OCI-LY7 (cell line): ENCODE results near the gene THAP6. TPM values are rescaled to one million over a fixed set of nuclear protein-coding genes. Genes with fewer than 3 reads are reported as not detected.

ENCODE experiments used
- BruUV-seq: library from RNA; stranded (reverse); fragments of 400-500 nt; replicated peaks from 2 replicates; lab custom pipeline; 2021; lab: Mats Ljungman, UMichigan
- CTCF ChIA-PET: fragments of 300-600 bp; sonication (Branson Sonifier 250); formaldehyde crosslinking; loops from one replicate; lab custom pipeline; 2022; ENCODE audit warnings: antibody characterized with exemption; ENCODE audit not compliant: unreplicated experiment; lab: Charles Lee
- POLR2A ChIA-PET: fragments of 300-600 bp; sonication (Branson Sonifier 250); formaldehyde crosslinking; loops from one replicate; lab custom pipeline; 2022; ENCODE audit warnings: antibody characterized with exemption; lab: Charles Lee
- DNase-seq: peaks from one replicate; pipeline ENCODE4 v3.0.0-alpha.2; 2015; ENCODE audit warnings: low spot score
- H2AFZ ChIP-seq: fragments of 200-600 bp; sonication (generic), shearing (Covaris generic); 2 replicates; pipeline ENCODE4 v1.6.1; 2014; ENCODE audit warnings: mild to moderate bottlenecking, antibody characterized with exemption, low read length, moderate library complexity
- H3K27ac ChIP-seq: fragments of 200-600 bp; sonication (generic); 2 replicates; pipeline ENCODE4 v1.5.1; 2014; ENCODE audit warnings: mixed run types, low read depth, mild to moderate bottlenecking, moderate library complexity, low read length, inconsistent platforms; ENCODE audit not compliant: poor library complexity, severe bottlenecking
- H3K36me3 ChIP-seq: fragments of 200-600 bp; sonication (generic); 2 replicates; pipeline ENCODE4 v1.6.1; 2014; ENCODE audit warnings: mild to moderate bottlenecking, antibody characterized with exemption, low read length, moderate library complexity, mixed read lengths; ENCODE audit not compliant: insufficient read depth
- H3K4me1 ChIP-seq: fragments of 200-600 bp; sonication (generic); 2 replicates; pipeline ENCODE4 v1.5.1; 2014; ENCODE audit warnings: mild to moderate bottlenecking, low read length; ENCODE audit not compliant: insufficient read depth, poor library complexity, severe bottlenecking
- H3K4me2 ChIP-seq: fragments of 200-600 bp; sonication (generic); 2 replicates; pipeline ENCODE4 v1.6.1; 2014; ENCODE audit warnings: mild to moderate bottlenecking, low read length
- H3K4me3 ChIP-seq: fragments of 200-600 bp; sonication (generic); 2 replicates; pipeline ENCODE4 v1.5.1; 2014; ENCODE audit warnings: mild to moderate bottlenecking, low read depth, low read length; ENCODE audit not compliant: poor library complexity, severe bottlenecking
- H3K79me2 ChIP-seq: fragments of 200-600 bp; sonication (generic); 2 replicates; pipeline ENCODE4 v1.6.1; 2016; ENCODE audit warnings: low read depth, mild to moderate bottlenecking, low read length, moderate library complexity, mixed read lengths; ENCODE audit not compliant: insufficient read depth
- H3K9me2 ChIP-seq: fragments of 200-600 bp; sonication (generic); 2 replicates; pipeline ENCODE4 v1.6.1; 2016; ENCODE audit warnings: mild to moderate bottlenecking, low read length, mixed read lengths; ENCODE audit not compliant: insufficient read depth
- H3K9me3 ChIP-seq: fragments of 200-600 bp; sonication (generic); 2 replicates; pipeline ENCODE4 v1.6.1; 2014; ENCODE audit warnings: mild to moderate bottlenecking, mixed run types, low read length, mixed read lengths
- H4K20me1 ChIP-seq: fragments of 200-600 bp; sonication (generic); 2 replicates; pipeline ENCODE4 v1.6.1; 2014; ENCODE audit warnings: mild to moderate bottlenecking, antibody characterized with exemption, low read length, moderate library complexity, mixed read lengths; ENCODE audit not compliant: insufficient read depth
- EZH2phosphoT487 ChIP-seq: fragments of 200-600 bp; sonication (generic); IDR thresholded peaks from 2 replicates; pipeline ENCODE4 v1.6.1; 2018; ENCODE audit warnings: low read depth, borderline replicate concordance, mild to moderate bottlenecking, mixed run types, antibody characterized with exemption, low read length, moderate library complexity, mixed read lengths
- intact Hi-C: fragments of 100-400 bp; cut with micrococcal nuclease; formaldehyde crosslinking; loops from one replicate; pipeline ENCODE4 v1.10.0; 2022; ENCODE audit not compliant: unreplicated experiment
- total RNA-seq, 2 experiments: library from RNA; depleted of rRNA in 1 of 2; stranded (reverse); fragments of >200 nt in 1 of 2; shearing (Covaris generic) in 1 of 2; gene quantifications; 2 replicates each; pipeline ENCODE4 v1.2.3, GENCODE V29; 2014 to 2022
- TF ChIP-seq, protein P1 (sequence below): fragments of 200-600 bp; sonication (generic); conservative IDR thresholded peaks from 2 replicates; pipeline ENCODE4 v1.5.1; 2014; ENCODE audit warnings: mild to moderate bottlenecking, antibody characterized with exemption, low read length, moderate library complexity, mixed read lengths

Gene THAP6
- total RNA-seq, 2 experiments from 2014 or later = 15.9 to 27.3 TPM

DNA sequence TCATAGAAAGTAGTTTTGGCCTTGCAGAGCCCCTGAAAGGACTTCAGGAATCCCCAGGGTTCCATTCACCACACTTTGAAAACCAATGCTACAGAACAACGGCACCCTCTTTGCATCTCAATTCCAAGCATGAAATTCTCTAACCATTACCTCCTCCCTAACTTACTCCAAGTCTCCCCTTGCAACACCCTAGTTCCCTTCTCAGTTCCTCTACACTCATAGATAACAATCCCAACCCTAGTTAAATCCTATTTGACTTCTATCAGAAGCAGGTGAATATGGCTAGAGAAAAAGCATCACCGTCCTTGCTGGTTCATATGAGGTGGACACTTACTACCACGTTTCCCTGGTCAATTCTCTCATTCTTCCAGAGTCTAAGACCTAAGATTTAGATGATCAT is 2.4 kb upstream of the THAP6 start:
- intact Hi-C loops = loop anchor here (10.0 kb wide), 1 partner anchor 1643 kb away; the partner anchor contains the start of gene CCNG2

GRCh38 chr4:75512386-75513211 is 1.7 kb upstream of the THAP6 start:
- ChIA-PET CTCF (no interaction called here), POLR2A (interaction anchor here (0.6 to 3.9 kb wide), 8 partner anchors 7 to 555 kb away, joined by 3 to 18 read pairs (median 4); partner anchors contain the start of gene USO1)
- peak overlapping the region; percentile 87 for H3K4me3 ChIP-seq

More for the DNA sequence above, 2.4 kb upstream of the THAP6 start:
- no peak for DNase-seq
- TF ChIP-seq EZH2phosphoT487 = no peak
- TF ChIP-seq, protein P1, sequence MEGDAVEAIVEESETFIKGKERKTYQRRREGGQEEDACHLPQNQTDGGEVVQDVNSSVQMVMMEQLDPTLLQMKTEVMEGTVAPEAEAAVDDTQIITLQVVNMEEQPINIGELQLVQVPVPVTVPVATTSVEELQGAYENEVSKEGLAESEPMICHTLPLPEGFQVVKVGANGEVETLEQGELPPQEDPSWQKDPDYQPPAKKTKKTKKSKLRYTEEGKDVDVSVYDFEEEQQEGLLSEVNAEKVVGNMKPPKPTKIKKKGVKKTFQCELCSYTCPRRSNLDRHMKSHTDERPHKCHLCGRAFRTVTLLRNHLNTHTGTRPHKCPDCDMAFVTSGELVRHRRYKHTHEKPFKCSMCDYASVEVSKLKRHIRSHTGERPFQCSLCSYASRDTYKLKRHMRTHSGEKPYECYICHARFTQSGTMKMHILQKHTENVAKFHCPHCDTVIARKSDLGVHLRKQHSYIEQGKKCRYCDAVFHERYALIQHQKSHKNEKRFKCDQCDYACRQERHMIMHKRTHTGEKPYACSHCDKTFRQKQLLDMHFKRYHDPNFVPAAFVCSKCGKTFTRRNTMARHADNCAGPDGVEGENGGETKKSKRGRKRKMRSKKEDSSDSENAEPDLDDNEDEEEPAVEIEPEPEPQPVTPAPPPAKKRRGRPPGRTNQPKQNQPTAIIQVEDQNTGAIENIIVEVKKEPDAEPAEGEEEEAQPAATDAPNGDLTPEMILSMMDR = no peak
- peak overlapping the region; percentile 87 for H3K4me3 ChIP-seq
- peaks cover 8% of the 10 kb centered on the region; the same call in 1 of the 2 replicates for H4K20me1 ChIP-seq
- CTCF ChIA-PET = no interaction called here
- peaks cover 23% of the 10 kb centered on the region; the same call in 1 of the 2 replicates for H3K9me3 ChIP-seq
- POLR2A ChIA-PET = interaction anchor here (1.4 to 1.5 kb wide), 2 partner anchors 12 to 15 kb away, joined by 5 to 6 read pairs; no protein-coding TSS in a partner anchor
- peak overlapping the region; percentile 98 for H3K4me2 ChIP-seq
- no TSS peak for BruUV-seq
- peaks cover 34% of the 10 kb centered on the region for H3K4me1 ChIP-seq
- no peak overlapping the region for H2AFZ ChIP-seq
- H3K27ac ChIP-seq = peak overlapping the region; percentile 92
- peaks cover 48% of the 10 kb centered on the region for H3K36me3 ChIP-seq
- H3K9me2 ChIP-seq = no peaks in the 10 kb centered on the region
- H3K79me2 ChIP-seq = peaks cover 87% of the 10 kb centered on the region

More at GRCh38 chr4:75512386-75513211, 1.7 kb upstream of the THAP6 start:
- Histone ChIP-seq H3K79me2 (peaks cover 83% of the 10 kb centered on the region), H3K9me2 (no peaks in the 10 kb centered on the region), H3K9me3 (peaks cover 23% of the 10 kb centered on the region; the same call in 1 of the 2 replicates), H2AFZ (peak overlapping the region; percentile 95; the same call in 1 of the 2 replicates), H3K4me2 (peak overlapping the region; percentile 98), H4K20me1 (peaks cover 8% of the 10 kb centered on the region; the same call in 1 of the 2 replicates), H3K4me1 (peaks cover 34% of the 10 kb centered on the region), H3K36me3 (peaks cover 48% of the 10 kb centered on the region), H3K27ac (peak overlapping the region; percentile 92)
- intact Hi-C loops = loop anchor here (10.0 kb wide), 1 partner anchor 1642 kb away; the partner anchor contains the start of gene CCNG2
- no TSS peak for BruUV-seq
- TF ChIP-seq EZH2phosphoT487 = no peak
- TF ChIP-seq, protein P1 = no peak
- peak; percentile 60 for DNase-seq
